EL (cell line): ENCODE data around the gene TBC1D16.
"Not testable (repeated sequence)": the region's sequence is repeated elsewhere in the genome, so short reads cannot be mapped to it uniquely, and the experiment has no call there.

Experiments
- DNase-seq: peaks from one replicate; pipeline ENCODE4 v3.0.0-alpha.2; 2016

Gene TBC1D16

DNA sequence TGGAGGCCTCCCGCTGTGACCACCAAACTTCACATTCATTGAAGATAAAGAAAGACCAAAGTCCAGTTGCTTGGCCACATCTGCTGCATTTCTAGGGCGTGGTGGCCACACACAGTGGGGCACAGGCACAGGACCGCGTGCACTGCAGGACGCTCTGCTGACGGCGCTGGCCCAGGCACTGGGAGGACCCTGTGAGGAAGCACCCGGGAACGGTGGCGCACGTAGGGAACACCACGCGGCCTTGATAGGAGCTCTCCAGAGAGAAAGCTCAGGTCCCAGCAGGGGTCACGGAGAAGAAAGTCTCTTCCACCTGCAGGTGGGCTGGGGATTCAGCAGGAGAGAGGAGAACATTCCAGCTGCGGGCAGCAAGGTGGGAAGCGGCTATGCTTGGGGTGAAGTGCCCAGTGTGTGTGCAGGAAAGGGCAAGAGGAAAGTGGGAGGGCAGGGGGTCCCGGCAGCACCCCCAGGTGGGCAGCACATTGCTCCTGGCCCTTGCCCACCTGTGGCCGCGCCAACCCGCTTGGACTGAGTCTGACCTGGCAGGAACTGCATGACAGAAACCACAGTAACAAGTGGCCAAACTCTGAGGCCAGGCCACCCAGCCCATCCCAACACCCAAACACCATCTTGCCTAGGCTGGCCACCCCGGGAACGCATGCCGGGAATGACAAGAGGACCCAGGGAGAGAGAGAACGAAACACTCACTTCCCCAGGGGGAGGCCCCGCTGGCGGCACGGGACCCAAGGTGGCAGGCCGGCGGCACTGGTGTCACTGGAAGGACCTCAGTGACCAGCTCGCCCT, 32.8 kb downstream of the TBC1D16 start:
- no peak for DNase-seq

DNA sequence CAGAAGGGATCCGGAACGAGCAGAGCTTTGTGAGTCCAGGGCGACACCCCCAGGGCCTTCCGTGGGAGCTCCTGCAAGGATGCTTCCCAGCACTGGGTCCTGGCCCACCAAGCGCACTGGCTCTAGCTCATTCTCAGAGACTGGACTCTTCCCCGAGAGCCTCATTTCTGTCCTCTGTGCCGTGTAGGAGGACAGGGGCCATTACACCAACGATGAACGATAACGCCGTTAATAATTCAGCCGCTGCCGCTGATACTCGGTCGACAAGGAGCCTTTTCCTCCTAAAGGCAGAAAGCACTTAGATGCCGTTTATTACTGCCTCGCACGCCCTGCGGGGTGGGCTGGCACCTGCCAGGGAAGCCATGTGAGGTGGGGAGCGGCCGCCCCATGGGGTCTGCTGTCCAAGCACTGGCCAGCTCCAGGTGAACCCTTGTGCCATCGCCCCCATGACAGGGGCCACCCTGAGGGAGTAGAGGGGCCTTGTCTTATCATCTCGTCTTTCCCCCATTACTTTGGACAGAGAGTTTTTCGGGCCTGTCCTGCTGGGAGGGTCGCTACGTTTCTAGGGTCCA, 33.5 kb downstream of the TBC1D16 start:
- no peak for DNase-seq

- DNase-seq, result no peak
These were observed 34.5 kb downstream of the TBC1D16 start for GRCh38 chr17:80000981-80001775.

- no peak for DNase-seq
These were observed 35.5 kb downstream of the TBC1D16 start for GRCh38 chr17:80000136-80000535.

GRCh38 chr17:79997011-79997660, 38.5 kb downstream of the TBC1D16 start:
- no peak for DNase-seq

DNA sequence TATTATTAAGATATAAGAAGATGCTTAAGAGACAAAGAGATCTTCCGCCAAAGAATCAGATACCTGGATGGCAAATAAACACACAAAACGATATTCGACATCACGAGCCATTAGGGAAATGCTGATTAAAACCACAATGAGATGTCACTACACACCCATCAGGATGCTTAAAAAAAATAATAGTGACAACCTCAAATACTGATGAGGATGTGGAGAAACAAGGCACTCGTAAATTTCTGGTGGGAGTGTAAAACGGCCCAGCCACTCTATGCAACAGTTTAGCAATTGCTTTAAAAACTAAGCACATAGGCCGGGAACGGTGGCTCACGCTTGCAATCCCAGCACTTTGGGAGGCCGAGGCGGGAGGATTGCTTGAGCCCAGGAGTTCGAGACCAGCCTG, 39.4 kb downstream of the TBC1D16 start:
- no peak for DNase-seq

DNA sequence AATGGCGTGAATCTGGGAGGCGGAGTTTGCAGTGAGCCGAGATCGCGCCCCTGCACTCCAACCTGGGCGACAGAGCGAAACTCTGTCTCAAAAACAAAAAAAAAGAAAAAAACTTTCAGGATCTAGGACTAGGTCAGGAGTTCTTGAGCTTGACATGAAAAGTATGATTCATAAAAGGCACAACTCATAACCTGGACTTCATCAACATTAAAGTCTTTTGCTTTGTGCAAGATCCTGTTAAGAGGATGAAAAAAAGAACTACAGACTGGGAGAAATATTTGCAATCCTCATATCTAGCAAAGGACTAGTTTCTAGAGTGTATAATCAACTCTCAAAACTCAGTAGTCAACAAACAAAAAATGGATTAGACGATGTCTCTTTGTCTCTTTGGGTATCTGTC, 40.0 kb downstream of the TBC1D16 start:
- no peak for DNase-seq

- no peak for DNase-seq
These were observed 41.1 kb downstream of the TBC1D16 start for GRCh38 chr17:79994602-79995001.

DNA sequence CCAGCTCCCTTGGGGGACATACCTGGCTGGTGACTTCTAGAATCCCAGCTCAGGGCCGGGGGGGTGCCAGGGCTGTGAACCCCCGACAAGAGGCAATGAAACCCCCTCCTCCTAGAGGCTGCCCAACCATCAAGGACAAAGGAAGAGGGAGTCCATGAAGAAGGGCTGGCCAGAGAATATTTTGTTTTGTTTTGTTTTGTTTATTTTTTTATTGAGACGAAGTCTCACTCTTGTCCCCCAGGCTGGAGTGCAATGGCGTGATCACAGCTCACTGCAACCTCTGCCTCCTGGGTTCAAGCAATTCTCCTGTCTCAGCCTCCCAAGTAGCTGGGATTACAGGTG, 41.5 kb downstream of the TBC1D16 start:
- DNase-seq, result not testable (repeated sequence)

- peak; percentile 82 for DNase-seq
These were observed 42.1 kb downstream of the TBC1D16 start for GRCh38 chr17:79993390-79994227.

DNA sequence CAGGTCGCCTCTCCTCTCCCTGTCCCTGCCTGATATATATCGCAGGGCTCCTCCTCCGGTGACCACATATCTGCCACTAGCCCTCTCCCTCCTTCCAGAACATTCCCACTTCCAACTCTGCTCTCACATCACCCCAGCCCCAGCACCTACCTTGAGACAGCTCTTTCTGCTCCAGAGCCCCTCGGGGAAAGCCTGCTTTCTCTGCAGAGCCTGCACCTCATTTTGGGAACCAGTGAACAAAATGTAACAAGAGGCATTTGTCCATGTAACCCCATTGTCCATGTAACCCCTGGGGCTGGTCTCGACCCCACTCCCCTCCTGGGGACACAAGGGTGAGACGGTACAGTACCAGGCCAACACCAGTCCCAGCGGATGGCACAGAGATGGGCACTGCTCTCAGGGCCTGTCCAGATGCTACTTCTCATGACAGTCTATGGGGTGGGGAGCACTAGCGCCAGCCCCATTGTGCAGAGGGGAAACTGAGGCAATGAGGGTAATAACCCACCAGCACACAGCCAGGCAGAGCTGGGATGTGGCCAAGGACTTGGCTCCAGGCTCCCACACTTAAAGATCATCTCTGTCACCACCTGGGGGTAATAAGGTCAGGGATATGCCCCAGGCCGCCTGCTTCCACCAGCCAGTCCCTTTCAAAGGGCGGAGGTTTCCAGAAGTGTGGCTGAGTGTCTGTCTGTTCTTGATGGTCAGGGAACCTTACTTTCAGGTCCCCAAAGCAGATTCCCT, 42.9 kb downstream of the TBC1D16 start:
- no peak for DNase-seq

DNA sequence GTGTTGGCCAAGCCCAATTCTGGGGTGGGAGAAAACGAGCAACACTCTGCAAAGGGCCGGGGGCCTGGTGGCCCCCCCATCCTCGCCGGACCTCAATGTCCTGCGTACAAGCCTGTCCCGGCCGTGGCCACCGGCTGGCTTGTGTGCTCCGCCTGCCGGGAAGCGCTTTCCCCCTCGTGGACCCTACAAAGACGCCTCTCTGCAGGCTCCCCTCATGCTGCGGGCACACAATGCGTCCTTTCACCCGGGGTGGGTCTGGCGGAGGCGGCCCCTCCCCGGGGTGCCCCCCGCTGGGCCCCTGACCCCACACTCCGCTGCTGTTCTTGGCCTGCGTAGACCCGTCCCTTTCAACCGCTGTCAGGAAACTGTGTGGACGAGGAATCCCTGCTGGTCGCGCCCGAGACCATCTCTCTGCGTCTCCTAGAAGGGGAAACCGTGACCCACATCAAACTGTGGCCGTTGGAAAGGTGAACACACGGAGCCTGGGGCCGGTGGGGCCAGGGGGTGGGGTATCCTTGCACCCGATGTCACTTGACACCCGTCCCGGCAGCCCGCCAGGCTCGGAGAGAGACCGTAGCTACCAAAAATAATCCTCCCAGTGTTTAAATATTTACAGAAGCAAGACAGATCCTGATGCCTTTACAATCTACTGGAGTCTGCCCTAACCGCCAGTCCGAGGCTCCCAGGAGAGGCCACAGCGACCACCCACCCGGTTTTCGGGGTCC, 43.6 kb downstream of the TBC1D16 start:
- DNase-seq, result peak; percentile 9

DNA sequence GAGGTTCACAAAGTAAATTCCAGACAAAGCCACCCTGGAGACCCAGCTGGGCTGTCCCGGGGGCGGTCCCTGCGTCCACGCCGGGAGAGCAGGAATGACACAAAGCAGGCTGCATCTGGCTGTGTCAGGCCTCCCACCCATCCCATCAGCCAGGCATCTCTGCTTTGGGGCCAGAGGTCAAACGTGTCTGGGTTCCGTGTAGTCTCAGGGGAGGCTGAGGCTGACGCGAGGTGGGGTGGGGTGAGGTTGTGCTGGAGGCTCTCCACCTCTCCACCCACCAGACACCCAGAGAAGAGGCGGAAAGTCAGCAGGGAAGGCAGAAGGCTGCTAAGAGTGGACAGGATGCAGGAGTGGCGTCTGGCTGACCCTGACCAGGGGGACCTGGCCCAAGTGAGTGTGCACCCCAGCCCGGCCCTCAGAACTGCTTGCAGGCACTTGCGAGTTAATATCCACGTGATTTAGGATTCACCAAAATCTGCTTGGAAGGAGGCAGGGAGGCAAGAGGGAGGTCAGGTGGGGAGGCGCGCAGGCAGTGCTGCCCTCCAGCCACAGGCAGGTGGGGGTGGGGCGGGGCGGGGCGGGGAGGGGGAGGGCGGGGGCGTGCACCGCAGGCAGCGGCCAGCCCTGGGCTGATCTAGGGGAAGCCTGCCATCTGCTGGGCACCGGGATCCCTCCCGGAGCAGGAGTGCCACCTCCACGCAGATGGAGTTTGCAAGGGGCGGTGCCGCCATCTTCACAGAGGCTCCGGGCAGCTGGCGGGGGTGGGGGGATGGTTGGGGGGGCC, 44.3 kb downstream of the TBC1D16 start:
- DNase-seq, result peak; percentile 78

DNA sequence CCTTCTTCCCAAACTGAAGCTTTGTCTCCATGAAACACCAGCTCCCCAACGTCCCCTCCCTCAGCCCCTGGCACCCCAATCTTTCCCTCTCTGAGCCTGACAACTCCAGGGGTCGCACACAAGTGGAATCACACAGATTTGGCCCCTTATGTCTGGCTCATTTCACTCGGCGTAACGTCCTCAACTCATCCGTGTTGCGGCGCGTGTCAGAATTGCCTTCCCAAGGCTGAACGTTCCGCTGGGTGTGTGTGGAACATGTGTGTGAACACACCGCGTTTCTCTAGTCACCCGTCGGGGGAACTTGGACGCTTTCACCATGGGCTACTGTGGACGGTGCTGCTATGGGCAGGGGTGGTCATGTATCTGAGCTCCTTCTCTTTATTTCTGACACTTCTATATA, 45.0 kb downstream of the TBC1D16 start:
- DNase-seq, result no peak

GRCh38 chr17:79990051-79990592, 45.5 kb downstream of the TBC1D16 start:
- DNase-seq, result no peak

- DNase-seq, result no peak
These were observed 46.4 kb downstream of the TBC1D16 start for GRCh38 chr17:79989106-79989835.

GRCh38 chr17:79988185-79988971, 47.3 kb downstream of the TBC1D16 start:
- peak; percentile 87 for DNase-seq

DNA sequence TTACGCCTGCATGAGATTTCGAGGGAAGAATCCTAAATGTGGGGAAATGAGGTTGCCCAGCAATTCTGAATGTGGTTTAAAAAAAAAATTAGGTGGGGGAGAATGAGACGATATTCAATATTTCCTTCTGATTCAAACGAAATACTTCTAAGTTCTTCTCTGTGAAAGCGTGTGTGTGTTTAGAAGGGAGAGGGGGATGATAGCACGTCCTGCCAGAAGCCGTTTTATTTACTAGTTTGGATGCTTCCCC, 47.8 kb downstream of the TBC1D16 start:
- no peak for DNase-seq
